Myocyte (in vitro differentiated cells): ENCODE data around the gene AP1M2. TPM values are rescaled to one million over a fixed set of nuclear protein-coding genes. Genes with fewer than 3 reads are reported as not detected.
"Not testable (repeated sequence)": the region's sequence is repeated elsewhere in the genome, so short reads cannot be mapped to it uniquely, and the experiment has no call there.

Experiments used
- DNase-seq: peaks from one replicate; pipeline ENCODE4 v3.0.0-alpha.2; 2012; ENCODE audit warnings: low read depth
- total RNA-seq: library from RNA; depleted of rRNA; stranded (reverse); fragments of >200 nt; gene quantifications from 2 replicates; pipeline ENCODE4 v1.2.3, GENCODE V29; 2014

AP1M2 gene
- total RNA-seq, 1 donor from 2014 or later, result not detected

DNA sequence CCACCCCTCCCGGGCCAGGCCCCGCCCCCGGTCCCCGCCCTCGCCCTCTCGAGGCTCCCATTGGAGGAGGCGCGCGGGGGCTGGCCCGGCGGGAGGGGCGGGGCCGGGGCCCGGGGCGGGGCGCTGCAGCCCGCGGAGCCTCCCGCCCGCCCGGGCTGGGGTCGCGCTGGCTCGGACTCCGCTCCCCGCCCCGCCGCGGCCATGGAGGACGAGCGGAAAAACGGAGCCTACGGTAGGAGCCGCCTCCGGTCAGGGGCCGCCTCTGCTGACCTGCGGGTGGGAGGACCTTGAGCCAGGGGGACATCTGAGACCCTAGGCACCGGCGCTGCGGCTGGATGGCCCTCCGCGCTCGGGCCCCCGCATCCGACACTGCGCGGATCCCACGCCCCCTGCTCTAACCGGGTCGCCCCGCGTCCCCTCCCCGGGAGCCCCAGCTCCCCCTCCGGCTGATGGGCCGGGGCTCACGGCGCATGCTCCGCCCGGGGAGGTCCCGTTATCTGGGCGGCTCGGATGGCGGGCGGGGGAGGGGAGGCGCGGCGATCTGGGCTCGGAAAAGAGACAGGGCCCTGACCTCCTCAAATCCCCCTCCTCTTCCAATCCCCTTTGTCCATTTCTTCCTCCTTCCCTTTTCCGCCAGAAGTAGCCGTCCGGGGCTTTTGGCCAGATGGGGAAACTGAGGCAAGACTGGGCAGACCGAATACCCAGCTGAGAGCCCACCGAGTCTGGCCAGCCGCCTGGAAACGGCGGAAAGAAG lies 15.4 kb upstream of the AP1M2 start:
- DNase-seq, result peak; percentile 79

- no peak for DNase-seq
These were observed 14.9 kb upstream of the AP1M2 start for GRCh38 chr19:10601999-10602329.

GRCh38 chr19:10600149-10600548 lies 13.0 kb upstream of the AP1M2 start:
- no peak for DNase-seq

DNA sequence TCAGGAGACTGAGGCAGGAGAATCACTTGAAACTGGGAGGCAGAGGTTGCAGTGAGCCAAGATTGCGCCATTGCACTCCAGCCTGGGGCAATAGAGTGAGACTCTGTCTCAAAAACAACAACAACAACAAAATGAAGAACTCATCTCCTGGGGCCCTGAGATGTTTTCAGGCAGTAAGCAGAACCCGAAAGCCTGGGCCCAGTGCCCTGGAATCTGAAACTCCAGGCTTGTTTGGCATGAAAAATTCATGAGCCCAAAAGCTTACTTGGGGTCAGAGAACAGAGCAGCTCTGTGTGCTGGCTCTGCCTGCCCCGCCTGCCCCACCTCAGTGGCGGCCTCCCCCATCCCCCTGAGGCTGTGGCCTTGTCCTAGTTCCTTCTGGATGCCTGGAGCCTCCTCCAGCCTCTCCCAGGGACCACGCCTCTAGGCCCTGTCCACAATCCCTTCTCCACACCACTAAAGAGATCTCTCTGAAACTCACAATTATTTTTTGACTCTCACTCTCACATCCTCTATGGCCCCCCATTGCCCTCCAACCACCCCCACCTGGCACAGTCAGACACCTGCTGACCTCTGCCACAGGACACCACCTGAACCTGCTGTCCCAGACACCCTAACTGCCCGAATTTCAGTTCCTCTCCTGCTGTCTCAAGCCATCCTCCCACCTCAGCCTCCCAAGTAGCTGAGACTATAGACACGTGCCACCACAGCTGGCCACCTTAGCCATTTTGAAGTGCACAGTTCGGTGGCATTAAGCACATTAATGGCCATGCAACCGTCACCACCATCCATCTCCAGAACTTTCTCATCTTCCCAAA lies 6.9 kb upstream of the AP1M2 start:
- DNase-seq, result no peak

DNA sequence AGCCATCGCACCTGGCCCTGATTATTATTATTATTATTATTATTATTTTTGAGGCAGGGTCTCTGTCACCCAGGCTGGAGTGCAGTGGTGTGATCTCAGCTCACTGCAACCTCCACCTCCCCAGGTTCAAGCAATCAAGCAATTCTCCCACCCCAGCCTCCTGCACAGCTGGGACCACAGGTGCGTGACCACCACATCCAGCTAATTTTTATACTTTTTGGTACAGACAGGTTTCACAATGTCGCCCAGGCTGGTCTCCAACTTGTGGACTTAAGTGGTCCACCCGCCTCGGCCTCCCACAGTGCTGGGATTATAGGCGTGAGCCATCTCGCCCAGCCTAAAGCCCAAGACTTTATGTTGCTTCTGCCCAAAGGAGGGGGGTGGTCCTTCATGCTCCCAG lies 6.0 kb upstream of the AP1M2 start:
- no peak for DNase-seq

DNA sequence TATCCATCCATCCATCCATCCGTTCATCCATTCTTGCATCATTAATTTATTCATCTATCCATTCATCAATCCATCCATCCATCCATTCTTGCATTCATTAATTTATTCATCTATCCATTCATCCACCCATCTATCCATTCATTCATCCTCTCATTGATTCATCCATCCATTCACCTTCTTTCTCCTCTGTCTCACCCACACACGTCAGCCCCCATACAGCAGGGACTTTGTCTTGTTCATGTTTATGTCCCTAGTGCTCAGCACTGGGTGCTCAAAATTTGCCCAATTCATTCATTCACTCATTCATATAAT lies 683 bp upstream of the AP1M2 start:
- no peak for DNase-seq

DNA sequence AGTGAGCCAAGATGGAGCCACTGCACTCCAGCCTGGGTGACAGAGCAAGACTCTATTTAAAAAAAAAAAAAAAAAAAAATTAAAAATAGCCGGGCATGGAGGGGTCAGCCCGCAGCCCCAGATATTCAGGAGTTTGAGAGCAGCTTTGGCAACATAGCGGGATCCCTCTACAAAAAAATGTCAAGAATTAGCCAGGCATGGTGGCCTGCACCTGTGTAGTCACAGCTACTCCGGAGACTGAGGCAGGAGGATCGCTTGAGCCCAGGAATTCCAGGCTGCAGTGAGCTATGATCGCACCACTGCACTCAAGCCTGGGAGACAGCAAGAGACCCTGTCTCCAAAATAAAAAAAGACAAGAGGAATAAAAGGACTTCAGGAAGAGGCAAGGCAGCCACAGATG lies 716 bp downstream of the AP1M2 start:
- DNase-seq, result no peak

- no peak for DNase-seq
These were observed 3.9 kb downstream of the AP1M2 start for GRCh38 chr19:10583036-10583776.

DNA sequence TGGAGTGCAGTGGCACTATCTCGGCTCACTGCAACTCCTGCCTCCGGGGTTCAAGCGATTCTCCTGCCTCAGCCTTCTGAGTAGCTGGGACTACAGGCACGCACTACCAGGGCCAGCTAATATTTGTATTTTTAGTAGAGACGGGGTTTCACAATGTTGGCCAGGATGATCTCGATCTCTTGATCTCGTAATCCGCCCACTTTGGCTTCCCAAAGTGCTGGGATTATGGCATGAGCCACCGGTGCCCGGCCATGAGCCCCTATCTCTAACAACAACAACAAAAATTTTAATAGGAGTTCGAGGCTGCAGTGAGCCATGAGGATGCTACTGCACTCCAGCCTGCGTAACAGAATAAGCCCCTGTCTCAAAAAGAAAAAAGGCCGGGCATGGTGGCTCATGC lies 5.0 kb downstream of the AP1M2 start:
- no peak for DNase-seq

- DNase-seq, result peak; percentile 92
These were observed 6.0 kb downstream of the AP1M2 start for GRCh38 chr19:10580979-10581631.

DNA sequence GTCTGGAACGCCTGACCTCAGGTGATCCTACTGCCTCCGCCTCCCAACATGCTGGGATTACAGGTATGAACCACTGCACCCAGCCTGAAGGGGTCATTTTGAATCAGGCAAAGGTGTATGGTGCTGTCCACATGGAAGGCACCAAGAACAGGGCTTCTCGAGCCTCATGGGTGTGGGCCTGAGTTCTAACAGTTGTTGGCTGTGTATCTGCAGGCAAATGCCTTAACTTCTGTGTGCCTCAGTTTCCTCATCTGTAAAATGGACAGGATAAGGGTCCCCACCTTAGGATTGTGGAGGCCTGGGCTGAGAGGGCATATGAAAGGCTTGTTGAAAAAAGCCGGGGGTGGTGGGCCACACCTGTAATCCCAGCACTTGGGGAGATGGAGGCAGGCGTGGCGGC lies 9.2 kb downstream of the AP1M2 start:
- DNase-seq, result no peak

DNA sequence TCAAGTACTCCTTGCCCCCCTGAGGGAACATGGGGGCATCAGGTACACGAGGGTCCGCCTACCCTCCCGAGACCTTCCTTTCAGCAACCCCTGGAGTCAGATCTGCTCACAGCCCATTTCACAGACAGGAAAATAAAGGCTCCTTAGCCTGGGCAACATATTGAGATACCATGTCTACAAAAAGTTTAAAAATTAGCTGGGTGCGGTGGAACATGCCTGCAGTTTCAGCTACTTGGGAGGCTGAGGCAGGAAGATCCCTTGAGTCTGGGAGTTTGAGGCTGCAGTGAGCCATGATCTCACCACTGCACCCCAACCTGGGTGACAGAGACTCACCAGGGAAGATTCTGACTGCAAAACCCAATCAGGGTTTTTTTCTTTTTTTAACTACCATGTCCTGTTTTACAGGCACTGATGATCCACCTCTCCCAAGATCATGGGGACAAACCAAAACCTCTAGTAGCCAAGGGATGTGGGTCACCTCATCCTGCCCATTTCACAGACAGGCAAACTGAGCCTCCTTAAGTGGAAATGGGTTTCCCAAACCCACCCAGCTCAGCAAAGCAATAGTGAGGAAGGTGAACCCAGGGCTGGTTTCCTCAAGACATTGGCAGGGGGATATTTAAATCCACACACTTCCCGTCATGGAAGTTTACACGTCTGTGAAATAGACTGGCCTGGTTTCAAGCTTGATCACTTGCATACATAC lies 11.9 kb downstream of the AP1M2 start:
- no peak for DNase-seq

DNA sequence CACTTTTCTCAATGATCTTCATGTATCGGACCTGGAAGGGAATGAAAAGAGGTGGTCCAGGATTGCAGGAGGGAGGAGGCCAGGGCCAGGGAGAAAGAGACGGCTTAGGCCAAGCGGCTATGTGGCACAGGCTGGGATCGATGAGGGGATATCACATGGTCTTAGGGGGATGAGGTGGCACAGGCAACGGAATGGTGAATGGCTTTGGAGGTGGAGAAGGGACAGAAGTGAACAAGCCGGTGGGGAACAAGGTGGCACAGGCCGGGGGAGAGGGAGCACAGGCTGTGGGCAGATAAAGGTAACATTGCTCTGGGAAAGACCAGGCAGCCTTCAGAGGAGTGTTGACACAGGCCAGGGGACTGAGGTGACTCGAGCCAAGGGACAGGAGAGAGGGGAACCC lies 12.7 kb downstream of the AP1M2 start:
- DNase-seq, result no peak

GRCh38 chr19:10573793-10574192 lies 13.3 kb downstream of the AP1M2 start:
- DNase-seq, result not testable (repeated sequence)

DNA sequence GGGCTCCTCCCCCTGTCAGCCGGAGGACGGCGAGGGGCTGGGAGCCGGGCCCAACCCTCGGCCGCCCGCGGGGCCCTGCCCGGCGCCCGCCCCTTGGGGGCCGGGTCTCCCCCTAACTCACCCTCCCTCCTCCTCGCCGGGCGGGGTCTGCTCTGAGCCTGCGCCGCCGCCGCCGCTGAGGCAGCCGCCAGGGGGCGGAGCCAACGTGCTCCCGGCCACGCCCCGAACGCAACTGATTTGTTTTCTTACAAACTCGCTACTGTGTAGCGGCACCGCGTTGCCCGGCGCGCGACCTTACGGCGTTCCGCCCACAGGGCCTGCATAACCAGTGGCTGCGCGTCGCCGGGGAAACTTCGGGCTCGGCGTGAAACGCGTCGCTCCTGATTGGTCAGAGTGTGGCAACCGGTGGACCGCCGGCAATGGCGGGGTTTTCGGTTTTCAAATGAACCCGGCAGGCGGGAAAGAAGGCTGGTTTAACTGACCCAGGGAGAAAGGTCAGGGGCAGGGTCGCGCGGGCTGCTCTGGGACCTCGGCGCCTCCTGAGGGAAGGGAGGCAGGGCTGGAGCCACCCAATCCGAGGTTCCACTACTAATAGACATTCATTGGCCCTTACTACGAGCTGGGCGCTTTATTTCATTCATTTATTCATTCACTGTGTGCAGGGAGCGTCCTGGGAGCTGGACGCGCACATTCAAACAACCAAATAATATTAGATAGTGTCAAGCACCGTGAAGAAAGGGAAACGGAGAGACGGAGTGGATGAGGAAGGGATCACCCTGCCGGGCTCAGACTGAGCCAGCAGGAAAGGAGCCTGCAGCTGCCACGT lies 18.1 kb downstream of the AP1M2 start, which contains the start of gene CDKN2D:
TSS of gene CDKN2D (minus strand) at position 154 of the 826 bp plus-strand sequence. CDS start 326 bp downstream, outside the sequence.
- DNase-seq, result peak; percentile 99

DNA sequence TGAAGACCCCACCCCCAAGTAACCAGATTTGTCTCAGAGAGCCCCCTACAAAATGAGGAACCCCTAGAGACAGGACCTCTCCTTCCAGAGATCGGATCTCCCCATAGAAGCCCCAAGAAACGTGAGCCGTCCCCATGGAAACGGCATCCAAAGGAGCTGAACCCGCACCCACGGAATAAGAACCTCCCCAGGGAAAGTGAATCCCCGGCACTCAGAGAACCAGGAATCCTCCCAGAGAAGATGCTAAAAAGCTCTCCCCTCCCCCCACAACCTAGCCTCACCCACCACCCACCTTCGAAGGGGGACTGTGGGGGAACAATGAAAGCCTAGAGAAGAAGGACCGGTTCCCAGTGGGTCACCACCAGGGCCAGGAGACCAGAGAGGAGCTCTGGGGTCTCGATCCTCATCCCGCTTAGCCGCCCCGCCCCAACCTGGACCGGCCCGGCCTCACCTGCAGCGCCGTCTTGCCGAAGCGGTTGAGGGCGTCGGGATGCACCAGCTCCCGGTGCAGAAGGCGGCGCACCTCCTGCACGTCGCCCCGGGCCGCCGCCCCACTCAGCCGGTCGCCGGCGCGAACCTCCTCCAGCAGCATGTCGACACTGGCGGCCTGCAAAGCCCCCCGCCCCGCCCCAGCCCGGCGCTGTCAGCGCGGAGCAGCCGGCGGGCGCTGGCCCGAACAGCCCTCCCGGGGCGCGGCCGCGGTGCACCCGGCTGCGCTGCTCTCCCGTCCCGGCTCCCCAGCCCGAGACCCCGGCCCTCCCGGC lies 18.9 kb downstream of the AP1M2 start:
- DNase-seq, result no peak

DNA sequence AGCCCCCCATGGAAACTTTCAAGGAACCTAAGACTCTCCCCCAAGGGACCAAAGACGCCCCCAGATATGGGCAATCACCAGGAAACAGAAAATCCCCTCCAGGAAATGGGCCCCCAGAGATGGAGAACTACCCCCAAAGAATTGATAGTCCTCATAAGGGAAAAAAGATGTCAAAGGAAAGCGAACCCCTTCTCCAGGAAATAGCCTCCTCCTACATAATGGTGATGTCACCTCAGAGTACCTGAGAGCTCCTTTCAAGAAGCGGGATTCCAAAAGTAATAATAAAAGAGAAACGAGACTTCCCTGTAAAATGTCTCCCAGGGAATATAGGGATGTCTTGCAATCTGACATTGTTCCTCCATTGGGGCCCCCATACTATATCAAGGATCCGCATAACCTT lies 19.5 kb downstream of the AP1M2 start:
- DNase-seq, result no peak

- no peak for DNase-seq
These were observed 20.3 kb downstream of the AP1M2 start for GRCh38 chr19:10566658-10567410.

- DNase-seq, result no peak
These were observed 20.8 kb downstream of the AP1M2 start for GRCh38 chr19:10566408-10566657.
